SU-DHL-6 (cell line): ENCODE results near the gene JCAD.

ENCODE experiments used
- H2AFZ ChIP-seq: fragments of 200-600 bp; sonication (generic); 2 replicates; pipeline ENCODE4 v1.6.1; 2014; ENCODE audit warnings: low read depth, mild to moderate bottlenecking, moderate library complexity, mixed read lengths, antibody characterized with exemption, low read length; ENCODE audit not compliant: severe bottlenecking
- H3F3A ChIP-seq: fragments of 200-600 bp; shearing (Covaris generic); 2 replicates; pipeline ENCODE4 v1.6.0; 2016; ENCODE audit warnings: antibody characterized with exemption, mild to moderate bottlenecking; ENCODE audit not compliant: insufficient read depth
- H3K27ac ChIP-seq: fragments of 200-600 bp; sonication (generic); 2 replicates; pipeline ENCODE4 v1.5.1; 2016; ENCODE audit warnings: low read depth, mild to moderate bottlenecking, low read length, moderate library complexity, mixed read lengths
- H3K27me3 ChIP-seq: fragments of 200-600 bp; sonication (generic), shearing (Covaris generic); 2 replicates; pipeline ENCODE4 v1.6.0; 2014; ENCODE audit warnings: mild to moderate bottlenecking, low read length
- H3K36me3 ChIP-seq: fragments of 200-600 bp; sonication (generic); 2 replicates; pipeline ENCODE4 v1.6.1; 2014; ENCODE audit warnings: mild to moderate bottlenecking, low read length, mixed read lengths
- H3K4me2 ChIP-seq: fragments of 300-600, 200-600 bp; shearing (Covaris generic), sonication (generic); 2 replicates; pipeline ENCODE4 v1.6.0; 2014; ENCODE audit warnings: low read length, low read depth, mild to moderate bottlenecking; ENCODE audit not compliant: poor library complexity, severe bottlenecking
- H3K4me3 ChIP-seq: fragments of 200-600 bp; sonication (generic); 2 replicates; pipeline ENCODE4 v1.5.1; 2014; ENCODE audit warnings: antibody characterized with exemption, low read length, mild to moderate bottlenecking, mixed read lengths; ENCODE audit not compliant: insufficient read depth, poor library complexity, severe bottlenecking
- H3K79me2 ChIP-seq: fragments of 200-600 bp; sonication (generic); 2 replicates; pipeline ENCODE4 v1.6.1; 2014; ENCODE audit warnings: mild to moderate bottlenecking, low read length, moderate library complexity; ENCODE audit not compliant: insufficient read depth
- H3K9ac ChIP-seq: fragments of 200-600 bp; sonication (generic); 2 replicates; pipeline ENCODE4 v1.7.0; 2014; ENCODE audit warnings: mild to moderate bottlenecking, low read length
- H3K9me2 ChIP-seq: fragments of 200-600 bp; sonication (generic); replicated peaks from 2 replicates; pipeline ENCODE4 v1.6.1; 2014; ENCODE audit warnings: low read length; ENCODE audit not compliant: insufficient read depth
- H3K9me3 ChIP-seq: fragments of 200-600 bp; sonication (generic); 2 replicates; pipeline ENCODE4 v1.6.1; 2014; ENCODE audit warnings: low read length, mixed read lengths; ENCODE audit not compliant: insufficient read depth
- H4K20me1 ChIP-seq: fragments of 200-600 bp; sonication (generic); 2 replicates; pipeline ENCODE4 v1.6.1; 2014; ENCODE audit warnings: low read depth, mild to moderate bottlenecking, antibody characterized with exemption, low read length, moderate library complexity, mixed read lengths
- EZH2phosphoT487 ChIP-seq: fragments of 200-600 bp; sonication (generic), shearing (Covaris generic); conservative IDR thresholded peaks from 2 replicates; pipeline ENCODE4 v1.6.1; 2018; ENCODE audit warnings: mild to moderate bottlenecking, antibody characterized with exemption, low read length, moderate library complexity, mixed read lengths
- TF ChIP-seq, protein P1 (sequence below): fragments of 200-600 bp; sonication (generic); IDR thresholded peaks from one replicate; pipeline ENCODE4 v1.5.1; 2017; ENCODE audit warnings: antibody characterized with exemption, mild to moderate bottlenecking, low read length, moderate library complexity; ENCODE audit not compliant: insufficient read depth, poor library complexity, severe bottlenecking

JCAD gene

GRCh38 chr10:30038781-30039536, 20.4 kb downstream of the JCAD start:
- Histone ChIP-seq H3K4me3 (no peak overlapping the region), H3K36me3 (no peaks in the 10 kb centered on the region), H3K9ac (no peak overlapping the region), H3K27me3 (no peaks in the 10 kb centered on the region), H3K27ac (no peak overlapping the region), H3K79me2 (no peaks in the 10 kb centered on the region), H3K9me3 (no peaks in the 10 kb centered on the region), H3F3A (no peaks in the 10 kb centered on the region), H4K20me1 (no peaks in the 10 kb centered on the region), H2AFZ (no peak overlapping the region), H3K4me2 (no peak overlapping the region), H3K9me2 (no peaks in the 10 kb centered on the region)
- no peak for TF ChIP-seq EZH2phosphoT487

DNA sequence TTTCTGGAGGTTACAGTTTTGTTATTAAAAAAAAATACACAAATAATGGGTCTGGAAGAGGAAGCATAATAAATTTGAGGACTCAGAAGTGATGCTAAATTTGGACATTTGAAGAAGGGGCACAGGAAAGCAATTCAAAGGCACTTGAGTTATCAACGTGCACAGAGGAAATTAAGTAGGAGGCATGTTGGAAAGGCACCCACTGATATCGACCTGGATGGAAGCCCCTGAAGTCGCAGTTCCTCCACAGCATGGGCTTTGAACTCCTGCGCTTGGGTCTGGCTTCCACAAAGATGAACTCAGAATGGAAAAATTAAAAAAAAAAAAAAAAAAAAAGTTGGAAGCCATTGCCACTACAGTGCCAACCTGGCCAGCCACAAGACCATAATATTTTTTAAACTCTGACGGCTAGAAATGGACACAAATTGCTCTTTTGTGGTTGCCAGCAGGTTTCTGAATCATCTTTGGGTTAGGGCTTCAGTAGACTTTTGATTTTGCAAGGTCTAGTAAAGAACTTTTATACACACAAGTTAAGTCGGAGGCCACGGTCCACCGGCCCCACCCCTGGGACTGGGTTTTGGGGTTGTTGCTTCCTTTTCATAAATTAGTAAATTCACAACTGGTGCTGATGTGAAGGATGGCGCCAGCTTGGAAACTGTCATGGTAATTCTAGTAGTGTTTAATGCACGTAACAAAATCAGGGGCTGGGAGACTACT, 21.6 kb downstream of the JCAD start:
- no peaks in the 10 kb centered on the region for H3F3A ChIP-seq
- no peaks in the 10 kb centered on the region for H4K20me1 ChIP-seq
- TF ChIP-seq, protein P1, sequence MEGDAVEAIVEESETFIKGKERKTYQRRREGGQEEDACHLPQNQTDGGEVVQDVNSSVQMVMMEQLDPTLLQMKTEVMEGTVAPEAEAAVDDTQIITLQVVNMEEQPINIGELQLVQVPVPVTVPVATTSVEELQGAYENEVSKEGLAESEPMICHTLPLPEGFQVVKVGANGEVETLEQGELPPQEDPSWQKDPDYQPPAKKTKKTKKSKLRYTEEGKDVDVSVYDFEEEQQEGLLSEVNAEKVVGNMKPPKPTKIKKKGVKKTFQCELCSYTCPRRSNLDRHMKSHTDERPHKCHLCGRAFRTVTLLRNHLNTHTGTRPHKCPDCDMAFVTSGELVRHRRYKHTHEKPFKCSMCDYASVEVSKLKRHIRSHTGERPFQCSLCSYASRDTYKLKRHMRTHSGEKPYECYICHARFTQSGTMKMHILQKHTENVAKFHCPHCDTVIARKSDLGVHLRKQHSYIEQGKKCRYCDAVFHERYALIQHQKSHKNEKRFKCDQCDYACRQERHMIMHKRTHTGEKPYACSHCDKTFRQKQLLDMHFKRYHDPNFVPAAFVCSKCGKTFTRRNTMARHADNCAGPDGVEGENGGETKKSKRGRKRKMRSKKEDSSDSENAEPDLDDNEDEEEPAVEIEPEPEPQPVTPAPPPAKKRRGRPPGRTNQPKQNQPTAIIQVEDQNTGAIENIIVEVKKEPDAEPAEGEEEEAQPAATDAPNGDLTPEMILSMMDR, result no peak
- TF ChIP-seq EZH2phosphoT487, result no peak
- no peaks in the 10 kb centered on the region for H3K36me3 ChIP-seq
- no peak overlapping the region for H3K4me3 ChIP-seq
- H3K27ac ChIP-seq, result no peak overlapping the region
- H3K9me2 ChIP-seq, result no peaks in the 10 kb centered on the region
- H2AFZ ChIP-seq, result no peak overlapping the region
- H3K4me2 ChIP-seq, result no peak overlapping the region
- H3K9me3 ChIP-seq, result no peaks in the 10 kb centered on the region
- no peak overlapping the region for H3K9ac ChIP-seq
- H3K27me3 ChIP-seq, result no peaks in the 10 kb centered on the region
- H3K79me2 ChIP-seq, result no peaks in the 10 kb centered on the region

- Histone ChIP-seq H2AFZ (no peak overlapping the region), H3K4me2 (no peak overlapping the region), H3K36me3 (no peaks in the 10 kb centered on the region), H3K9ac (no peak overlapping the region), H3K4me3 (no peak overlapping the region), H3K79me2 (no peaks in the 10 kb centered on the region), H3K27ac (no peak overlapping the region), H3F3A (no peaks in the 10 kb centered on the region), H3K9me3 (no peaks in the 10 kb centered on the region), H3K27me3 (no peaks in the 10 kb centered on the region), H4K20me1 (no peaks in the 10 kb centered on the region), H3K9me2 (no peaks in the 10 kb centered on the region)
- no peak for TF ChIP-seq EZH2phosphoT487
- TF ChIP-seq, protein P1, result no peak
These were observed 22.6 kb downstream of the JCAD start for GRCh38 chr10:30036811-30037210.

- no peaks in the 10 kb centered on the region for H3K79me2 ChIP-seq
These were observed 23.0 kb downstream of the JCAD start for GRCh38 chr10:30036341-30036740.

More at GRCh38 chr10:30036341-30036740, 23.0 kb downstream of the JCAD start:
- no peaks in the 10 kb centered on the region for H3K36me3 ChIP-seq
- H4K20me1 ChIP-seq, result no peaks in the 10 kb centered on the region
- no peak overlapping the region for H3K27ac ChIP-seq
- no peaks in the 10 kb centered on the region for H3F3A ChIP-seq
- no peak overlapping the region for H3K4me3 ChIP-seq
- no peaks in the 10 kb centered on the region for H3K27me3 ChIP-seq
- no peak overlapping the region for H3K4me2 ChIP-seq
- no peak for TF ChIP-seq EZH2phosphoT487
- TF ChIP-seq, protein P1, result no peak
- no peaks in the 10 kb centered on the region for H3K9me2 ChIP-seq
- no peak overlapping the region for H3K9ac ChIP-seq
- H3K9me3 ChIP-seq, result no peaks in the 10 kb centered on the region
- no peak overlapping the region for H2AFZ ChIP-seq
